GM23248 (cell line): ENCODE results near the gene CNTLN. TPM values are rescaled to one million over a fixed set of nuclear protein-coding genes. Genes with fewer than 3 reads are reported as not detected.
"Not testable (repeated sequence)": the region's sequence is repeated elsewhere in the genome, so short reads cannot be mapped to it uniquely, and the experiment has no call there.

Source experiments
- DNase-seq: peaks from one replicate; pipeline ENCODE4 v3.0.0-alpha.2; 2015
- H2AFZ ChIP-seq: fragments of 200-600 bp; sonication (generic); 2 replicates; pipeline ENCODE4 v1.6.1; 2016; ENCODE audit warnings: antibody characterized with exemption
- H3F3A ChIP-seq: fragments of 200-600 bp; sonication (generic); 2 replicates; pipeline ENCODE4 v1.6.1; 2016; ENCODE audit warnings: mild to moderate bottlenecking, antibody characterized with exemption, mixed run types; ENCODE audit not compliant: insufficient read depth
- H3K27ac ChIP-seq: fragments of 200-600 bp; sonication (generic); 2 replicates; pipeline ENCODE4 v1.5.1; 2016; ENCODE audit warnings: mild to moderate bottlenecking
- H3K27me3 ChIP-seq: fragments of 200-600 bp; sonication (generic); replicated peaks from 2 replicates; pipeline ENCODE4 v1.6.1; 2016; ENCODE audit warnings: mild to moderate bottlenecking; ENCODE audit not compliant: insufficient read depth
- H3K36me3 ChIP-seq: fragments of 200-600 bp; sonication (generic); 2 replicates; pipeline ENCODE4 v1.6.1; 2016; ENCODE audit warnings: low read depth, mild to moderate bottlenecking
- H3K4me1 ChIP-seq: fragments of 200-600 bp; sonication (generic); 2 replicates; pipeline ENCODE4 v1.6.1; 2016; ENCODE audit warnings: mild to moderate bottlenecking; ENCODE audit not compliant: insufficient read depth
- H3K4me2 ChIP-seq: fragments of 200-600 bp; sonication (generic); one replicate; pipeline ENCODE4 v1.6.1; 2016; ENCODE audit warnings: mild to moderate bottlenecking; ENCODE audit not compliant: unreplicated experiment
- H3K4me3 ChIP-seq: fragments of 200-600 bp; sonication (generic); 2 replicates; pipeline ENCODE4 v1.5.1; 2016; ENCODE audit warnings: mild to moderate bottlenecking
- H3K79me2 ChIP-seq: fragments of 200-600 bp; sonication (generic); 2 replicates; pipeline ENCODE4 v1.6.1; 2016; ENCODE audit warnings: mild to moderate bottlenecking; ENCODE audit not compliant: insufficient read depth
- H3K9ac ChIP-seq: fragments of 200-600 bp; sonication (generic); 2 replicates; pipeline ENCODE4 v1.6.1; 2016; ENCODE audit warnings: mild to moderate bottlenecking
- H3K9me2 ChIP-seq: fragments of 200-600 bp; sonication (generic); 2 replicates; pipeline ENCODE4 v1.6.1; 2016; ENCODE audit warnings: mixed run types, mild to moderate bottlenecking, moderate library complexity; ENCODE audit not compliant: insufficient read depth
- H3K9me3 ChIP-seq: fragments of 200-600 bp; sonication (generic); one replicate; pipeline ENCODE4 v1.6.1; 2017; ENCODE audit warnings: low read depth
- H4K20me1 ChIP-seq: fragments of 200-600 bp; sonication (generic); 2 replicates; pipeline ENCODE4 v1.6.0; 2016; ENCODE audit not compliant: insufficient read depth
- EZH2 ChIP-seq: fragments of 200-600 bp; sonication (generic); IDR thresholded peaks from 2 replicates; pipeline ENCODE4 v1.6.1; 2018; ENCODE audit warnings: antibody characterized with exemption, mild to moderate bottlenecking; ENCODE audit not compliant: insufficient read depth, poor library complexity, severe bottlenecking
- EZH2phosphoT487 ChIP-seq: fragments of 200-600 bp; sonication (generic); IDR thresholded peaks from 2 replicates; pipeline ENCODE4 v1.6.1; 2018; ENCODE audit warnings: antibody characterized with exemption, moderate library complexity, mild to moderate bottlenecking, low read depth; ENCODE audit not compliant: insufficient read depth
- WGBS, 2 experiments: methylation state at CpG; one replicate each; pipeline ENCODE4 v1.1.6; 2015 to 2017; ENCODE audit warnings: low lambda C conversion rate in 2 of 2, low coverage in 1 of 2; ENCODE audit errors: missing lambda C conversion rate in 2 of 2; 5-methylcytosine and 5-hydroxymethylcytosine counted together
- in situ Hi-C: fragments of 300-500 bp; cut with MboI; formaldehyde crosslinking; loops from 2 replicates; pipeline ENCODE4 v1.15.0; 2020
- polyA plus RNA-seq: library from polyadenylated mRNA; unstranded; fragments of >200 nt; fragmentation: Nextera tagmentation; extraction: Ambion mirVana; gene quantifications from 2 replicates; pipeline ENCODE4 v1.2.1, GENCODE V29; 2016
- total RNA-seq: library from RNA; depleted of rRNA; stranded (reverse); fragments of >200 nt; shearing (Covaris generic); gene quantifications from 2 replicates; pipeline ENCODE4 v1.2.3, GENCODE V29; 2014

Gene CNTLN
- total and polyA plus RNA-seq, 2 experiments from 2014 or later = 4.8 to 7.2 TPM

GRCh38 chr9:17339156-17339555, 204.3 kb downstream of the CNTLN start:
- Histone ChIP-seq H3K9me2 (no peaks in the 10 kb centered on the region), H3K36me3 (no peaks in the 10 kb centered on the region; the same call in 1 of the 2 replicates), H3K27ac (no peak overlapping the region), H3K9me3 (no peaks in the 10 kb centered on the region), H3K79me2 (no peaks in the 10 kb centered on the region), H3K4me2 (no peak overlapping the region), H3K4me3 (no peak overlapping the region), H4K20me1 (no peaks in the 10 kb centered on the region), H2AFZ (no peak overlapping the region), H3K9ac (no peak overlapping the region), H3K4me1 (no peaks in the 10 kb centered on the region), H3F3A (no peaks in the 10 kb centered on the region), H3K27me3 (no peaks in the 10 kb centered on the region)
- TF ChIP-seq EZH2 (no peak), EZH2phosphoT487 (no peak)
- DNase-seq = no peak
- in situ Hi-C loops = no loop called here

- Histone ChIP-seq H3K9ac (no peak overlapping the region), H3K27me3 (no peaks in the 10 kb centered on the region), H3K79me2 (no peaks in the 10 kb centered on the region), H2AFZ (no peak overlapping the region), H3K4me1 (no peaks in the 10 kb centered on the region), H3K4me3 (no peak overlapping the region), H3K9me2 (no peaks in the 10 kb centered on the region), H3K9me3 (no peaks in the 10 kb centered on the region), H3K36me3 (peaks cover 5% of the 10 kb centered on the region), H4K20me1 (no peaks in the 10 kb centered on the region), H3K4me2 (no peak overlapping the region), H3F3A (no peaks in the 10 kb centered on the region), H3K27ac (no peak overlapping the region)
- in situ Hi-C loops = no loop called here
- WGBS, 2 experiments = 97 to 99% methylated on average over 4 of the region's 4 CpGs
- DNase-seq = no peak
- no peak for TF ChIP-seq EZH2phosphoT487
- TF ChIP-seq EZH2 = no peak
Measured at GRCh38 chr9:17342696-17343095, 207.9 kb downstream of the CNTLN start.

- no peaks in the 10 kb centered on the region for H3K4me1 ChIP-seq
Measured at GRCh38 chr9:17349831-17350230, 215.0 kb downstream of the CNTLN start.

GRCh38 chr9:17354006-17354405, 219.2 kb downstream of the CNTLN start:
- H4K20me1 ChIP-seq, H3F3A ChIP-seq, H3K27ac ChIP-seq, H3K36me3 ChIP-seq, H3K9me3 ChIP-seq, H3K9ac ChIP-seq, H3K27me3 ChIP-seq, H3K79me2 ChIP-seq, H2AFZ ChIP-seq, H3K4me1 ChIP-seq, H3K9me2 ChIP-seq, H3K4me3 ChIP-seq, in situ Hi-C loops, H3K4me2 ChIP-seq, DNase-seq: not testable (repeated sequence)
- 96 to 97% methylated on average over 11 to 22 of the region's 25 CpGs for WGBS, 2 experiments

More at GRCh38 chr9:17349831-17350230, 215.0 kb downstream of the CNTLN start:
- no peaks in the 10 kb centered on the region for H3K27me3 ChIP-seq
- H3K36me3 ChIP-seq = peaks cover 5% of the 10 kb centered on the region; the same call in 1 of the 2 replicates
- H3K4me3 ChIP-seq = no peak overlapping the region
- H3K27ac ChIP-seq = no peak overlapping the region
- no peaks in the 10 kb centered on the region for H3K9me2 ChIP-seq
- H3K79me2 ChIP-seq = no peaks in the 10 kb centered on the region
- peak; percentile 39 for DNase-seq
- in situ Hi-C loops = no loop called here
- H4K20me1 ChIP-seq = no peaks in the 10 kb centered on the region
- TF ChIP-seq EZH2phosphoT487 (no peak), EZH2 (no peak)
- H3K4me2 ChIP-seq = no peak overlapping the region
- H3F3A ChIP-seq = no peaks in the 10 kb centered on the region
- no peak overlapping the region for H3K9ac ChIP-seq
- no peak overlapping the region for H2AFZ ChIP-seq
- no peaks in the 10 kb centered on the region for H3K9me3 ChIP-seq

GRCh38 chr9:17361378-17361777, 226.5 kb downstream of the CNTLN start:
- Histone ChIP-seq H3K27me3 (no peaks in the 10 kb centered on the region), H3K4me2 (no peak overlapping the region), H3K27ac (no peak overlapping the region), H3K9me2 (no peaks in the 10 kb centered on the region), H2AFZ (no peak overlapping the region), H3K9me3 (no peaks in the 10 kb centered on the region), H3K79me2 (no peaks in the 10 kb centered on the region), H4K20me1 (no peaks in the 10 kb centered on the region), H3K4me3 (no peak overlapping the region), H3K9ac (no peak overlapping the region), H3K36me3 (no peaks in the 10 kb centered on the region), H3F3A (no peaks in the 10 kb centered on the region), H3K4me1 (no peaks in the 10 kb centered on the region)
- in situ Hi-C loops = no loop called here
- DNase-seq = no peak
- 95 to 100% methylated on average over 2 of the region's 2 CpGs for WGBS, 2 experiments
- TF ChIP-seq EZH2phosphoT487 = no peak
